ENCODE results near the gene ULK4. TPM values are rescaled to one million over a fixed set of nuclear protein-coding genes. Genes with fewer than 3 reads are reported as not detected.

Gene ULK4
- total RNA-seq, 1 experiment from 2014 or later: 4.2 TPM

DNA sequence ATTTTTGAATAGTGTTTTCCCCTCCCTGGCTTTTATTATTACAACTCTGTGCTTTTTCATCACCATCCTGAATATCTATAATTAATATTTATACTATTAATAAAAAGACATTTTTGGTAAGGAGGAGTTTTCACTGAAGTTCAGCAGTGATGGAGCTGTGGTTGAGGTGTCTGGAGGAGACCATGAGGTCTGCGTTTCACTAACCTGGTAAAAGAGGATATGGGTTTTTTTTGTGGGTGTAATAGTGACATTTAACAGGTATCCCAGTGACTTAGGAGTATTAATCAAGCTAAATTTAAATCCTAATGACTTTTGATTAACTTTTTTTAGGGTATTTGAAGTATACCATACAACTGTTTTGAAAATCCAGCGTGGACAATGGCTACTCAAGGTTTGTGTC lies 738.2 kb downstream of the ULK4 start:
- Histone ChIP-seq H3K9me3 (no peaks in the 10 kb centered on the region), H3K4me3 (ENCODE audit: low read depth, low read length) (no peak overlapping the region), H3K27me3 (replicated peaks; ENCODE audit: control insufficient read depth, insufficient read depth, low read length) (no peaks in the 10 kb centered on the region), H3K36me3 (ENCODE audit: control insufficient read depth, insufficient read depth, low read length) (peaks cover 1% of the 10 kb centered on the region; the same call in 1 of the 2 replicates), H3K4me1 (0 out of 2 replicates have a peak, but pooled peaks cover 14% of the 10 kb centered on the region)
- ChIA-PET POLR2A (no interaction called here), CTCF (no interaction called here)
- Mint-ChIP-seq H3K4me3 (ENCODE audit: unreplicated experiment) (no peak overlapping the region), H3K9me3 (ENCODE audit: unreplicated experiment) (no peaks in the 10 kb centered on the region), H3K27me3 (ENCODE audit: insufficient read depth, unreplicated experiment) (no peaks in the 10 kb centered on the region), H3K36me3 (ENCODE audit: insufficient read depth, unreplicated experiment) (peaks cover 55% of the 10 kb centered on the region), H3K4me1 (ENCODE audit: low read depth, unreplicated experiment) (peaks cover 13% of the 10 kb centered on the region), H3K27ac (ENCODE audit: unreplicated experiment) (no peak overlapping the region)
- DNase-seq: no peak
- intact Hi-C loops (cut with micrococcal nuclease; ENCODE audit: unreplicated experiment): no loop called here
- no peak for TF ChIP-seq CTCF (IDR thresholded peaks at IDR 0.05; ENCODE audit: insufficient read depth in 1 of 2, low read depth in 1 of 2, low read length in 1 of 2, severe bottlenecking in 1 of 2, unreplicated experiment in 1 of 2)
- no TSS peak for BruUV-seq (replicated peaks)

GRCh38 chr3:41223078-41223477 lies 738.8 kb downstream of the ULK4 start:
- Mint-ChIP-seq H3K27ac (ENCODE audit: unreplicated experiment) (no peak overlapping the region), H3K4me3 (ENCODE audit: unreplicated experiment) (no peak overlapping the region), H3K4me1 (ENCODE audit: low read depth, unreplicated experiment) (peaks cover 13% of the 10 kb centered on the region), H3K36me3 (ENCODE audit: insufficient read depth, unreplicated experiment) (peaks cover 49% of the 10 kb centered on the region), H3K27me3 (ENCODE audit: insufficient read depth, unreplicated experiment) (no peaks in the 10 kb centered on the region), H3K9me3 (ENCODE audit: unreplicated experiment) (no peaks in the 10 kb centered on the region)
- intact Hi-C loops (cut with micrococcal nuclease; ENCODE audit: unreplicated experiment): no loop called here
- no TSS peak for BruUV-seq (replicated peaks)
- ChIA-PET POLR2A (no interaction called here), CTCF (no interaction called here)
- H3K4me1 ChIP-seq: peaks cover 20% of the 10 kb centered on the region; the same call in 1 of the 2 replicates
- no peaks in the 10 kb centered on the region for H3K27me3 ChIP-seq (replicated peaks; ENCODE audit: control insufficient read depth, insufficient read depth, low read length)
- no peaks in the 10 kb centered on the region for H3K9me3 ChIP-seq
- no peak overlapping the region for H3K4me3 ChIP-seq (ENCODE audit: low read depth, low read length)
- H3K36me3 ChIP-seq (ENCODE audit: control insufficient read depth, insufficient read depth, low read length): peaks cover 1% of the 10 kb centered on the region; the same call in 1 of the 2 replicates
- TF ChIP-seq CTCF (IDR thresholded peaks at IDR 0.05; ENCODE audit: insufficient read depth in 1 of 2, low read depth in 1 of 2, low read length in 1 of 2, severe bottlenecking in 1 of 2, unreplicated experiment in 1 of 2): no peak
- DNase-seq: no peak

DNA sequence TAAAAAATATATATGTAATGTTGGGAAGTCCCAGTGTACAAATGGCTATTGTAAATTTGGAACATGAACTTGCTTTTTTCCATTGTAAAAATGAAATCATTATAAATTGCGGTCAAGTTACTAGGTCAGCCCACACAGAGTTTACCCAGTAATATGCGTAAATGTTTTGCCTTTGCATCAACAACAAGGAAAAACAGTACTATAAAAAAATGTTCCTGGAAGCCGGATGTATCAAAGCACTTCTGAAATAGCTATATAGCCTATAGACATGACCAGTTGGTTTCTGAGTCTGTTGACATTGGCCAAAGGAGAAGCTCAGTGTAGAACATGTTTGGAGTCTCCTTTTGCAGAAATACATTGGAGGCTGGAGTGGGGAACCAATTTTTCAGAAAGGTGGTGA lies 739.4 kb downstream of the ULK4 start:
- Mint-ChIP-seq H3K27ac (ENCODE audit: unreplicated experiment) (no peak overlapping the region), H3K27me3 (ENCODE audit: insufficient read depth, unreplicated experiment) (no peaks in the 10 kb centered on the region), H3K9me3 (ENCODE audit: unreplicated experiment) (no peaks in the 10 kb centered on the region), H3K4me3 (ENCODE audit: unreplicated experiment) (no peak overlapping the region), H3K36me3 (ENCODE audit: insufficient read depth, unreplicated experiment) (peaks cover 47% of the 10 kb centered on the region), H3K4me1 (ENCODE audit: low read depth, unreplicated experiment) (peaks cover 13% of the 10 kb centered on the region)
- DNase-seq: no peak
- H3K4me3 ChIP-seq (ENCODE audit: low read depth, low read length): no peak overlapping the region
- H3K36me3 ChIP-seq (ENCODE audit: control insufficient read depth, insufficient read depth, low read length): peaks cover 1% of the 10 kb centered on the region; the same call in 1 of the 2 replicates
- no peaks in the 10 kb centered on the region for H3K9me3 ChIP-seq
- H3K27me3 ChIP-seq (replicated peaks; ENCODE audit: control insufficient read depth, insufficient read depth, low read length): no peaks in the 10 kb centered on the region
- intact Hi-C loops (cut with micrococcal nuclease; ENCODE audit: unreplicated experiment): no loop called here
- no peak for TF ChIP-seq CTCF (IDR thresholded peaks at IDR 0.05; ENCODE audit: insufficient read depth in 1 of 2, low read depth in 1 of 2, low read length in 1 of 2, severe bottlenecking in 1 of 2, unreplicated experiment in 1 of 2)
- ChIA-PET CTCF (no interaction called here), POLR2A (no interaction called here)
- BruUV-seq (replicated peaks): no TSS peak
- H3K4me1 ChIP-seq: peaks cover 21% of the 10 kb centered on the region; the same call in 1 of the 2 replicates
